ENCODE data around the gene KCNN2. TPM values are rescaled to one million over a fixed set of nuclear protein-coding genes. Genes with fewer than 3 reads are reported as not detected.

The KCNN2 gene
- total RNA-seq, 1 experiment from 2014 or later: 0.17 TPM

DNA sequence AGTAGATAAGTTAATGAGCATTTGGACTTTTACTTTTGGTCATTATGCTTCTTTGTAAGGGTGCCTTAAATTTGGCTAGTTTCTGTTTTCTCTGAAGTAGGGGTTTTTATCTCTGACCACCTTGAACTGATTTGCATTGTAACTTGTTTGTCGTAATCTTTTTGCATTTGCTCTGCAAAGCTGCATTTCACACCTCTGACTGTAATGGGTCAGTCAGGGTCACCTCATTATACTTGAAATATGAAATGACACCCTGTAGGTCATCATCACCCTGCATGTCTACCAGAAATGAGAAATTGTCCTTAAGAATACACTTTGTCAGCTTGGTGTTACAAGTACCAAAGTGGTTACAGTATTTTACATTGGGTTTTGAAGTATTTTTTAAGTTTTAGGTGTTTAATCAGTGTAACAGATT lies 74.0 kb downstream of the KCNN2 start:
- H3K4me3 ChIP-seq (ENCODE audit: low read depth, low read length, poor library complexity, severe bottlenecking): no peak overlapping the region
- BruUV-seq (replicated peaks): no TSS peak

DNA sequence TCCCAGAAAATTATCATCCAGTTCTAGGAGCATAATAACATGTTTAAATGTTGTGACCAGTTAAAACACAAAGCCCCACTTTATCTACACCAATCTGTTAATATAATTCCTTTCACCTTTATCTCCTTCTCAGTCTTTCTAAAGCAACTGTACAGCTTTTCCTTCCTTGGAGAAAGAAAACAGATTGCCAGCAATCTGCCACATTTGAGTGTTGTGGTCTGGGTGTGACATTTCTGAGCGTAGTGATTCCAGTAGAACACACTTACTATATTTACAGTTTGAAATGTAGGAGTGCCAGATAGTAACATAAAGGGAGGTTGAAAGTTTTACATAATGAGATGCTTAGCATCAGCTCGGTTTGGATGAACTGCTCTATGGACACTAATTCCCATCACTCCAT lies 76.1 kb downstream of the KCNN2 start:
- Histone ChIP-seq H3K27ac (ENCODE audit: low read depth, low read length, poor library complexity, severe bottlenecking) (no peak overlapping the region), H3K9me3 (ENCODE audit: low read depth, low read length, poor library complexity, severe bottlenecking) (no peaks in the 10 kb centered on the region), H3K27me3 (replicated peaks; ENCODE audit: insufficient read depth, low read depth, low read length, poor library complexity) (no peaks in the 10 kb centered on the region), H3K36me3 (ENCODE audit: insufficient read depth, low read length, poor library complexity, severe bottlenecking) (no peaks in the 10 kb centered on the region), H3K4me1 (ENCODE audit: insufficient read depth, low read length, poor library complexity, severe bottlenecking) (no peaks in the 10 kb centered on the region), H3K4me3 (ENCODE audit: low read depth, low read length, poor library complexity, severe bottlenecking) (no peak overlapping the region)
- intact Hi-C loops (cut with micrococcal nuclease; ENCODE audit: unreplicated experiment): no loop called here
- POLR2A ChIA-PET (ENCODE audit: low non-redundant PET): interaction anchor here (0.6 kb wide), 1 partner anchor 889 kb away, joined by 4 read pairs; no protein-coding TSS in a partner anchor
- no peak for TF ChIP-seq EZH2 (IDR thresholded peaks at IDR 0.05; ENCODE audit: borderline replicate concordance, low read depth, low read length, poor library complexity, severe bottlenecking)
- TF ChIP-seq, protein P1, sequence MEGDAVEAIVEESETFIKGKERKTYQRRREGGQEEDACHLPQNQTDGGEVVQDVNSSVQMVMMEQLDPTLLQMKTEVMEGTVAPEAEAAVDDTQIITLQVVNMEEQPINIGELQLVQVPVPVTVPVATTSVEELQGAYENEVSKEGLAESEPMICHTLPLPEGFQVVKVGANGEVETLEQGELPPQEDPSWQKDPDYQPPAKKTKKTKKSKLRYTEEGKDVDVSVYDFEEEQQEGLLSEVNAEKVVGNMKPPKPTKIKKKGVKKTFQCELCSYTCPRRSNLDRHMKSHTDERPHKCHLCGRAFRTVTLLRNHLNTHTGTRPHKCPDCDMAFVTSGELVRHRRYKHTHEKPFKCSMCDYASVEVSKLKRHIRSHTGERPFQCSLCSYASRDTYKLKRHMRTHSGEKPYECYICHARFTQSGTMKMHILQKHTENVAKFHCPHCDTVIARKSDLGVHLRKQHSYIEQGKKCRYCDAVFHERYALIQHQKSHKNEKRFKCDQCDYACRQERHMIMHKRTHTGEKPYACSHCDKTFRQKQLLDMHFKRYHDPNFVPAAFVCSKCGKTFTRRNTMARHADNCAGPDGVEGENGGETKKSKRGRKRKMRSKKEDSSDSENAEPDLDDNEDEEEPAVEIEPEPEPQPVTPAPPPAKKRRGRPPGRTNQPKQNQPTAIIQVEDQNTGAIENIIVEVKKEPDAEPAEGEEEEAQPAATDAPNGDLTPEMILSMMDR (conservative IDR thresholded peaks at IDR 0.05; ENCODE audit: low read depth, low read length): no peak
- CTCF ChIA-PET: no interaction called here
- no TSS peak for BruUV-seq (replicated peaks)
- DNase-seq (ENCODE audit: low spot score): no peak

More for the DNA sequence above, 74.0 kb downstream of the KCNN2 start:
- H3K9me3 ChIP-seq (ENCODE audit: low read depth, low read length, poor library complexity, severe bottlenecking): no peaks in the 10 kb centered on the region
- no peak overlapping the region for H3K27ac ChIP-seq (ENCODE audit: low read depth, low read length, poor library complexity, severe bottlenecking)
- H3K27me3 ChIP-seq (replicated peaks; ENCODE audit: insufficient read depth, low read depth, low read length, poor library complexity): no peaks in the 10 kb centered on the region
- no peaks in the 10 kb centered on the region for H3K4me1 ChIP-seq (ENCODE audit: insufficient read depth, low read length, poor library complexity, severe bottlenecking)
- no peak for TF ChIP-seq EZH2 (IDR thresholded peaks at IDR 0.05; ENCODE audit: borderline replicate concordance, low read depth, low read length, poor library complexity, severe bottlenecking)
- TF ChIP-seq, protein P1 (conservative IDR thresholded peaks at IDR 0.05; ENCODE audit: low read depth, low read length): no peak
- ChIA-PET POLR2A (ENCODE audit: low non-redundant PET) (no interaction called here), CTCF (no interaction called here)
- intact Hi-C loops (cut with micrococcal nuclease; ENCODE audit: unreplicated experiment): no loop called here
- no peak for DNase-seq (ENCODE audit: low spot score)
- H3K36me3 ChIP-seq (ENCODE audit: insufficient read depth, low read length, poor library complexity, severe bottlenecking): no peaks in the 10 kb centered on the region

GRCh38 chr5:114438471-114438870 lies 76.6 kb downstream of the KCNN2 start:
- no peak for DNase-seq (ENCODE audit: low spot score)
- ChIA-PET CTCF (no interaction called here), POLR2A (ENCODE audit: low non-redundant PET) (interaction anchor here (0.6 kb wide), 1 partner anchor 889 kb away, joined by 4 read pairs; no protein-coding TSS in a partner anchor)
- no peaks in the 10 kb centered on the region for H3K27me3 ChIP-seq (replicated peaks; ENCODE audit: insufficient read depth, low read depth, low read length, poor library complexity)
- no peak overlapping the region for H3K27ac ChIP-seq (ENCODE audit: low read depth, low read length, poor library complexity, severe bottlenecking)
- no peak overlapping the region for H3K4me3 ChIP-seq (ENCODE audit: low read depth, low read length, poor library complexity, severe bottlenecking)
- no TSS peak for BruUV-seq (replicated peaks)
- TF ChIP-seq, protein P1 (conservative IDR thresholded peaks at IDR 0.05; ENCODE audit: low read depth, low read length): no peak
- TF ChIP-seq EZH2 (IDR thresholded peaks at IDR 0.05; ENCODE audit: borderline replicate concordance, low read depth, low read length, poor library complexity, severe bottlenecking): no peak
- H3K9me3 ChIP-seq (ENCODE audit: low read depth, low read length, poor library complexity, severe bottlenecking): no peaks in the 10 kb centered on the region
- no peaks in the 10 kb centered on the region for H3K4me1 ChIP-seq (ENCODE audit: insufficient read depth, low read length, poor library complexity, severe bottlenecking)
- H3K36me3 ChIP-seq (ENCODE audit: insufficient read depth, low read length, poor library complexity, severe bottlenecking): no peaks in the 10 kb centered on the region
- intact Hi-C loops (cut with micrococcal nuclease; ENCODE audit: unreplicated experiment): no loop called here
